ENCODE measurements around the gene SLAMF9. TPM values are rescaled to one million over a fixed set of nuclear protein-coding genes. Genes with fewer than 3 reads are reported as not detected.

Gene SLAMF9
- polyA plus RNA-seq (2011; rRNA removed) = 0.21 and 0.25 TPM in 2 replicates
- 0.08 and 0.14 TPM in 2 replicates for polyA plus RNA-seq (2012; cell fraction: cytosol; rRNA removed)
- 0.08 and 0.27 TPM in 2 replicates for polyA plus RNA-seq (2012; cell fraction: nucleus; rRNA removed)
- 0.16 to 0.28 TPM (median 0.22 TPM) in 3 replicates for polyA plus RNA-seq (2017; fragmentation: RNase III; extraction: RNeasy Plus Mini Kit Qiagen cat#74134 plus additional on column Dnase treatment)
- 0.54 and 0.78 TPM in 2 replicates for polyA minus RNA-seq (2011; rRNA and poly(A)+ RNA removed)

GRCh38 chr1:159953536-159954515 lies at the start of gene SLAMF9:
TSS of gene SLAMF9 (minus strand) at chr1:159954237. CDS start at chr1:159954137, 100 bp downstream.
- Histone ChIP-seq H3K4me2 (0 out of 3 replicates have a peak within 1 kb of the TSS, but pooled peaks have one; percentile 21), H3K9me3 (no peaks in the 10 kb centered on the region), H3K27ac (no peak within 1 kb of the TSS), H3K4me1 (peaks cover 5% of the 10 kb centered on the region; the same call in 1 of the 3 replicates), H3K4me3 (no peak within 1 kb of the TSS)
- WGBS (ENCODE audit: missing lambda C conversion rate) = 41% methylated on average over 11 of the region's 11 CpGs
- CTCF ChIA-PET = interaction anchor here (1.1 to 12.9 kb wide), 4 partner anchors 8 to 62 kb away, joined by 4 to 124 read pairs (median 12); partner anchors contain the start of gene IGSF9
- FAIRE-seq = no peak
- ATAC-seq = peak; percentile 48 to 79; a peak in 5 of 6 replicates
- POLR2A ChIA-PET = no interaction called here
- TF ChIP-seq JUN (IDR thresholded peaks at IDR 0.05) (no peak), CHD2 (IDR thresholded peaks at IDR 0.05; ENCODE audit: low read length, partially characterized antibody) (no peak), MYC (IDR thresholded peaks at IDR 0.05; ENCODE audit: borderline replicate concordance, low read length) (no peak), TFCP2L1 (CRISPR knock-in tag; IDR thresholded peaks at IDR 0.05) (no peak)
- peak in 1 of 2 experiments; percentile 18 for DNase-seq (ENCODE audit: low read depth in 1 of 2, low spot score in 1 of 2)

GRCh38 chr1:160001440-160001839 lies 47.4 kb upstream of the SLAMF9 start:
- CTCF ChIA-PET = interaction anchor here (1.0 to 20.9 kb wide), 7 partner anchors 13 to 199 kb away, joined by 3 to 665 read pairs (median 124); partner anchors contain the start of genes FCRL6, IGSF9, SLAMF9 and TAGLN2
- no peak overlapping the region for H3K4me3 ChIP-seq
- DNase-seq (ENCODE audit: low read depth in 1 of 2, low spot score in 1 of 2) = no peak
- H3K9me3 ChIP-seq = no peaks in the 10 kb centered on the region
- 16% methylated on average over 2 of the region's 2 CpGs for WGBS (ENCODE audit: missing lambda C conversion rate)
- no peak overlapping the region for H3K27ac ChIP-seq
- peaks cover 5% of the 10 kb centered on the region; the same call in 2 of the 3 replicates for H3K4me1 ChIP-seq
- POLR2A ChIA-PET = no interaction called here
- no peak overlapping the region for H3K4me2 ChIP-seq
- FAIRE-seq = no peak
- TF ChIP-seq NR3C1 (IDR thresholded peaks at IDR 0.05) = no peak
- no peak for TF ChIP-seq USF2 (IDR thresholded peaks at IDR 0.05)
- no peak for TF ChIP-seq CTCF (IDR thresholded peaks at IDR 0.05)
- TF ChIP-seq MAFK (IDR thresholded peaks at IDR 0.05; ENCODE audit: partially characterized antibody) = peak; percentile 91
- TF ChIP-seq RFX5 (IDR thresholded peaks at IDR 0.05) = no peak
- no peak for ATAC-seq

- no peak overlapping the region for H3K27ac ChIP-seq
- ATAC-seq (no peak), FAIRE-seq (no peak), DNase-seq (ENCODE audit: low read depth in 1 of 2, low spot score in 1 of 2) (no peak)
- H3K9me3 ChIP-seq = no peaks in the 10 kb centered on the region
- no peak overlapping the region for H3K4me2 ChIP-seq
- WGBS (ENCODE audit: missing lambda C conversion rate) = 34% methylated on average over 4 of the region's 4 CpGs
- peaks cover 10% of the 10 kb centered on the region; the same call in 2 of the 3 replicates for H3K4me1 ChIP-seq
- CTCF ChIA-PET = interaction anchor here (0.6 to 20.9 kb wide), 4 partner anchors 9 to 189 kb away, joined by 3 to 665 read pairs (median 16); partner anchors contain the start of gene TAGLN2
- POLR2A ChIA-PET = no interaction called here
- H3K4me3 ChIP-seq = no peak overlapping the region
- TF ChIP-seq HEYL (CRISPR knock-in tag; IDR thresholded peaks at IDR 0.05) (no peak), MAX (IDR thresholded peaks at IDR 0.05) (no peak), HES2 (IDR thresholded peaks at IDR 0.05) (no peak), SREBF2 (IDR thresholded peaks at IDR 0.05) (no peak), ELK1 (IDR thresholded peaks at IDR 0.05; ENCODE audit: low read depth, low read length) (no peak), ZC3H11A (IDR thresholded peaks at IDR 0.05) (no peak), MYC (IDR thresholded peaks at IDR 0.05; ENCODE audit: borderline replicate concordance, low read length) (no peak), REST (IDR thresholded peaks at IDR 0.05) (no peak), CHD4 (IDR thresholded peaks at IDR 0.05; ENCODE audit: borderline replicate concordance) (no peak), MAZ (IDR thresholded peaks at IDR 0.05; ENCODE audit: borderline replicate concordance, low read depth, low read length) (no peak), HMGXB4 (CRISPR knock-in tag; IDR thresholded peaks at IDR 0.05; ENCODE audit: borderline replicate concordance) (no peak)
Measured at GRCh38 chr1:159999204-159999603, 45.2 kb upstream of the SLAMF9 start.

Measured in A549 (cell line).